Parathyroid adenoma (tissue), 2 donors: ENCODE measurements around the gene SIK3.

Experiments used
- H2AFZ ChIP-seq: fragments of 300-600 bp; sonication (generic); one replicate; pipeline ENCODE4 v1.7.0; 2017; ENCODE audit warnings: antibody characterized with exemption, mild to moderate bottlenecking
- H3K27ac ChIP-seq: fragments of 300-600 bp; sonication (generic); one replicate; pipeline ENCODE4 v1.7.0; 2017
- H3K27me3 ChIP-seq: fragments of 300-600 bp; sonication (generic); one replicate; pipeline ENCODE4 v1.7.0; 2017; ENCODE audit warnings: low read length; ENCODE audit not compliant: control insufficient read depth, insufficient read depth
- H3K36me3 ChIP-seq: fragments of 300-600 bp; sonication (generic); one replicate; pipeline ENCODE4 v1.7.0; 2017; ENCODE audit warnings: low read length; ENCODE audit not compliant: control insufficient read depth, insufficient read depth
- H3K4me1 ChIP-seq: fragments of 300-600 bp; sonication (generic); one replicate; pipeline ENCODE4 v1.7.0; 2017; ENCODE audit warnings: control low read depth
- H3K4me2 ChIP-seq: fragments of 300-600 bp; sonication (generic); one replicate; pipeline ENCODE4 v1.7.0; 2017; ENCODE audit warnings: low read length
- H3K4me3 ChIP-seq: fragments of 300-600 bp; sonication (generic); one replicate; pipeline ENCODE4 v1.7.0; 2017; ENCODE audit warnings: low read depth, low read length
- H3K79me2 ChIP-seq: fragments of 300-600 bp; sonication (generic); one replicate; pipeline ENCODE4 v1.7.0; 2017; ENCODE audit warnings: control low read depth
- H3K9ac ChIP-seq: fragments of 300-600 bp; sonication (generic); one replicate; pipeline ENCODE4 v1.7.0; 2017; ENCODE audit warnings: mild to moderate bottlenecking
- H3K9me3 ChIP-seq: fragments of 300-600 bp; sonication (generic); one replicate; pipeline ENCODE4 v1.7.0; 2017; ENCODE audit warnings: low read length; ENCODE audit not compliant: control insufficient read depth
- CTCF ChIP-seq: fragments of 300-600 bp; sonication (generic); IDR thresholded peaks from one replicate; pipeline ENCODE4 v1.7.0; 2017; ENCODE audit warnings: antibody characterized with exemption, mild to moderate bottlenecking
- donor health status: primary hyperparathyroidism.

SIK3 gene

DNA sequence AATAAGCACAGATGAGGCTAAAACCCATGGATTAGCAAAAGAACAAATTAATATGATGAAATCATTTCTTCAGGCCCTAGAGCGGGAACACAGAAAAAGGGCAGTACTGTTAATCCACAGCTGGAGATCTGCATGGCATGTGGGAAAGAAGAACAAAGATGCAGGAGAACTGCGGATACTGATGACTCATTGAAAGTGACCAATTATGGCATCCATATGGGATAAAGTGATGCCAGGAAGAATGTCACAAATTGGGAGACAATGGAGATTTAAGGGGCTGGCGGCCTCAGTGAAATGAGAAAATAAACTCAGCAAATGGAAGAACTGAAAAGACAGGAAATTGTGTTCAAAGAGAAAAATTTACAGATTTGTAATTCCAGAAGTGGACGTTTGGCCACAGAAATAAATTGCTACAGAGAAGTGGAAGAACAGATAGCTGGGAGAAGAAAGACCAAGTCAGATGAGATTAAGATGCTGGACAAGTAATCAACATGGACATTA is 39.4 kb downstream of the SIK3 start:
- H3K27ac ChIP-seq, result no peak overlapping the region
- no peak overlapping the region for H3K4me2 ChIP-seq
- no peak overlapping the region for H2AFZ ChIP-seq
- no peaks in the 10 kb centered on the region for H3K27me3 ChIP-seq
- no peak overlapping the region for H3K4me3 ChIP-seq
- H3K79me2 ChIP-seq, result peaks cover 26% of the 10 kb centered on the region
- H3K9me3 ChIP-seq, result no peaks in the 10 kb centered on the region
- no peaks in the 10 kb centered on the region for H3K4me1 ChIP-seq
- TF ChIP-seq CTCF, result no peak
- H3K9ac ChIP-seq, result no peak overlapping the region
- no peaks in the 10 kb centered on the region for H3K36me3 ChIP-seq

- no peaks in the 10 kb centered on the region for H3K36me3 ChIP-seq
- no peak overlapping the region for H3K4me2 ChIP-seq
- no peak overlapping the region for H3K4me3 ChIP-seq
- no peak overlapping the region for H3K9ac ChIP-seq
- no peaks in the 10 kb centered on the region for H3K27me3 ChIP-seq
- peaks cover 27% of the 10 kb centered on the region for H3K79me2 ChIP-seq
- no peak overlapping the region for H3K27ac ChIP-seq
- TF ChIP-seq CTCF, result no peak
- no peak overlapping the region for H2AFZ ChIP-seq
- H3K9me3 ChIP-seq, result no peaks in the 10 kb centered on the region
- no peaks in the 10 kb centered on the region for H3K4me1 ChIP-seq
Observed at GRCh38 chr11:117057727-117058126, 40.5 kb downstream of the SIK3 start.

DNA sequence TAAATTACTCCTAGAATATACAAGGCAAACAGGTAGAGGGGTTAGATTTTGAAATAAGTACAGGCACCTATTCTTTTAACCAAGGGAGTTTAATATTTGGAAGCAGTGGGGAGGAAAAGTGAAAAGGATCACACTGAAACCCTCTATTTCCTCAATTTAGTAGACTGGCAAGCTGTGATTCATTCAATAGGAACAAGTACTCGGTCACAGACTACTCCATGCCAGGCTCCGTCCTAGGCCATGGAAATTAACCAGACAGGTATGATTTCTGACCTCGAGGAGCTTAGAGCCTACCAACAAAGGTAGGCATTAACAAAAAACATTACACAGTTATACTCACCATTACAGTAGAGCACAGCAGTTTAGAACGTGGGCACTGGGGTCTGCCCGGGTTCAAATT is 40.9 kb downstream of the SIK3 start:
- H2AFZ ChIP-seq, result no peak overlapping the region
- no peaks in the 10 kb centered on the region for H3K9me3 ChIP-seq
- H3K36me3 ChIP-seq, result no peaks in the 10 kb centered on the region
- no peak for TF ChIP-seq CTCF
- no peak overlapping the region for H3K27ac ChIP-seq
- no peaks in the 10 kb centered on the region for H3K27me3 ChIP-seq
- H3K4me1 ChIP-seq, result no peaks in the 10 kb centered on the region
- no peak overlapping the region for H3K4me2 ChIP-seq
- no peak overlapping the region for H3K4me3 ChIP-seq
- H3K79me2 ChIP-seq, result peaks cover 25% of the 10 kb centered on the region
- no peak overlapping the region for H3K9ac ChIP-seq

DNA sequence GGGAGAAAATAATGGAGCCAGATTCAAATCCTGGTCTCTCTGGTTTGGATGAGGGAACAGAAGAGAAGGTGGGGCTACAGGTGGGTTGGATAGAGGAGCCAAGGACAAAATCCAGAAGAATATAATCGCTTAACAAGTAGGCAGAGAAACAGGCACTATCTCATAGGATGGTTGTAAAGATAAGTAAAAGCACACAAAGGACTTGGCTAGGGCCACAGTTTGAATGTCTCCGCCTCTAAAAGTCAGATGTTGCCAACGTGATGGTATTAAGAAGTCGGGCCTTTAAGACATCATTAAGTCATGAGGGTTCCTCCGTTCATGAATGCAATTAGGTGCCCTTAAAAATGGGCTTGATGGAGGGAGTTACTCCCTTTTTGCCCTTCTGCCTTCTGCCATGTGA is 42.8 kb downstream of the SIK3 start:
- Histone ChIP-seq H3K9me3 (no peaks in the 10 kb centered on the region), H3K27ac (no peak overlapping the region), H3K4me3 (no peak overlapping the region), H3K4me1 (no peaks in the 10 kb centered on the region), H3K9ac (no peak overlapping the region), H3K36me3 (no peaks in the 10 kb centered on the region), H3K27me3 (no peaks in the 10 kb centered on the region), H2AFZ (no peak overlapping the region), H3K4me2 (no peak overlapping the region), H3K79me2 (peaks cover 23% of the 10 kb centered on the region)
- no peak for TF ChIP-seq CTCF

DNA sequence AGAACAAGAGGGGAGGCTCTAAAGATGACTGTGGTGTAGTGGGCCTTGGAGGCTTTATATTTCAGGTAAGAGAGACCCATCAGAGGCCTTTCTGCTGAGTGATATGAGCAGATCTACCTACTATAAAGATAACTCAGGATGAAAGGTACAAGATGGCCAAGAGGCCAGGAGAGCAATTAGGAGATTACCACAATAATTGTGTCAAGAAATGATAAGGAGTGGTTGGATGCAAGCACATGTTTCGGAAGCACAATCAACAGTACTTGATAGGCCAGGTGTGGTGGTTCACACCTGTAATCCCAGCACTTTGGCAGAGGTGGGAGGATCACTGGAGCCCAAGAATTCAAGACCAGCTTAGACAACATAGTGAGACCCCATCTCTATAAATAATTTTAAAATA is 43.8 kb downstream of the SIK3 start:
- no peaks in the 10 kb centered on the region for H3K4me1 ChIP-seq
- H2AFZ ChIP-seq, result no peak overlapping the region
- H3K9ac ChIP-seq, result no peak overlapping the region

More for the DNA sequence above, 43.8 kb downstream of the SIK3 start:
- Histone ChIP-seq H3K9me3 (no peaks in the 10 kb centered on the region), H3K4me2 (no peak overlapping the region), H3K36me3 (no peaks in the 10 kb centered on the region), H3K79me2 (peaks cover 23% of the 10 kb centered on the region), H3K4me3 (no peak overlapping the region), H3K27me3 (no peaks in the 10 kb centered on the region), H3K27ac (no peak overlapping the region)
- no peak for TF ChIP-seq CTCF
